Suppressor macrophage treated with lipopolysaccharide for 1 hour (primary cell): ENCODE measurements around the gene LGR6.
A peak's percentile ranks its signal among the peaks of the same experiment; 100 is the strongest.
"Not testable (repeated sequence)": the region's sequence is repeated elsewhere in the genome, so short reads cannot be mapped to it uniquely, and the experiment has no call there.

Experiments
- DNase-seq, 3 donors: peaks; one replicate each; pipeline ENCODE4 v3.0.0-alpha.2; 2020 to 2022

LGR6 gene

GRCh38 chr1:202193614-202194327, at the start of gene LGR6:
Gene LGR6 (plus strand): TSS chr1:202193799. CDS start chr1:202193990, 191 bp downstream.
- no peak for DNase-seq

GRCh38 chr1:202144402-202145067, 49.1 kb upstream of the LGR6 start, which contains the start of gene ARL8A:
Gene ARL8A (minus strand): TSS chr1:202144737. CDS start chr1:202144572, 165 bp downstream.
- peak; percentile 63 to 87 (median 76) for DNase-seq

GRCh38 chr1:202145068-202145743, 48.4 kb upstream of the LGR6 start:
- peak in 1 of 3 donors; percentile 18 for DNase-seq

GRCh38 chr1:202145744-202146140, 47.9 kb upstream of the LGR6 start:
- not testable (repeated sequence) for DNase-seq

GRCh38 chr1:202146279-202146678, 47.3 kb upstream of the LGR6 start:
- DNase-seq = no peak

GRCh38 chr1:202146993-202147392, 46.6 kb upstream of the LGR6 start:
- DNase-seq = no peak

GRCh38 chr1:202148391-202148790, 45.2 kb upstream of the LGR6 start:
- no peak for DNase-seq

- DNase-seq = no peak
Observed at GRCh38 chr1:202149566-202149965, 44.0 kb upstream of the LGR6 start.

GRCh38 chr1:202150187-202150586, 43.4 kb upstream of the LGR6 start:
- no peak for DNase-seq

GRCh38 chr1:202150602-202151001, 43.0 kb upstream of the LGR6 start:
- DNase-seq = no peak

- no peak for DNase-seq
Observed at GRCh38 chr1:202151045-202151444, 42.6 kb upstream of the LGR6 start.

GRCh38 chr1:202152399-202152798, 41.2 kb upstream of the LGR6 start:
- no peak for DNase-seq

- no peak for DNase-seq
Observed at GRCh38 chr1:202153284-202153683, 40.3 kb upstream of the LGR6 start.

- no peak for DNase-seq
Observed at GRCh38 chr1:202154148-202154765, 39.3 kb upstream of the LGR6 start.

- DNase-seq = peak; percentile 32 to 60 (median 53)
Observed at GRCh38 chr1:202154766-202155477, 38.7 kb upstream of the LGR6 start.

GRCh38 chr1:202155478-202156021, 38.0 kb upstream of the LGR6 start:
- peak; percentile 95 to 96 (median 96) for DNase-seq

- DNase-seq = no peak
Observed at GRCh38 chr1:202156590-202156989, 37.0 kb upstream of the LGR6 start.

- no peak for DNase-seq
Observed at GRCh38 chr1:202157945-202158344, 35.7 kb upstream of the LGR6 start.

- no peak for DNase-seq
Observed at GRCh38 chr1:202158810-202159533, 34.6 kb upstream of the LGR6 start.

- peak; percentile 43 to 60 (median 52) for DNase-seq
Observed at GRCh38 chr1:202159534-202160371, 33.8 kb upstream of the LGR6 start.
